C4-2B (cell line): ENCODE measurements around the gene RNASE13.

Source experiments
- H3K27ac ChIP-seq: fragments of 450-650 bp; 2 replicates; pipeline ENCODE4 v1.5.1; 2017
- CTCF ChIP-seq: fragments of 450-650 bp; conservative IDR thresholded peaks from 2 replicates; pipeline ENCODE4 v1.5.1; 2017; ENCODE audit warnings: mild to moderate bottlenecking
- ZFX ChIP-seq: fragments of 450-650 bp; IDR thresholded peaks from 2 replicates; pipeline ENCODE4 v1.6.1; 2017

RNASE13 gene

GRCh38 chr14:21034707-21035106, at the start of gene RNASE13:
Gene RNASE13 (minus strand): TSS chr14:21034807. CDS start chr14:21034288, 519 bp downstream.
- H3K27ac ChIP-seq = no peak within 1 kb of the TSS
- TF ChIP-seq ZFX (no peak), CTCF (no peak)

- peak overlapping the region; percentile 51; the same call in 1 of the 2 replicates for H3K27ac ChIP-seq
- TF ChIP-seq ZFX = no peak
- no peak for TF ChIP-seq CTCF
Observed at GRCh38 chr14:21084396-21084795, 49.8 kb upstream of the RNASE13 start.

GRCh38 chr14:21083565-21084325, 49.1 kb upstream of the RNASE13 start:
- no peak overlapping the region for H3K27ac ChIP-seq
- TF ChIP-seq ZFX = no peak
- TF ChIP-seq CTCF = no peak

- no peak for TF ChIP-seq ZFX
- no peak for TF ChIP-seq CTCF
- no peak overlapping the region for H3K27ac ChIP-seq
Observed at GRCh38 chr14:21081521-21082142, 47.0 kb upstream of the RNASE13 start.

GRCh38 chr14:21078726-21079125, 44.1 kb upstream of the RNASE13 start:
- TF ChIP-seq CTCF (no peak), ZFX (no peak)
- H3K27ac ChIP-seq = no peak overlapping the region

GRCh38 chr14:21078287-21078686, 43.7 kb upstream of the RNASE13 start:
- TF ChIP-seq CTCF = no peak
- TF ChIP-seq ZFX = no peak
- no peak overlapping the region for H3K27ac ChIP-seq

- TF ChIP-seq ZFX (no peak), CTCF (no peak)
- H3K27ac ChIP-seq = no peak overlapping the region
Observed at GRCh38 chr14:21077672-21078071, 43.1 kb upstream of the RNASE13 start.
